ENCODE measurements around the gene LCOR. TPM values are rescaled to one million over a fixed set of nuclear protein-coding genes. Genes with fewer than 3 reads are reported as not detected.

Gene LCOR
- total RNA-seq, 1 donor from 2014 or later: 49.1 TPM

DNA sequence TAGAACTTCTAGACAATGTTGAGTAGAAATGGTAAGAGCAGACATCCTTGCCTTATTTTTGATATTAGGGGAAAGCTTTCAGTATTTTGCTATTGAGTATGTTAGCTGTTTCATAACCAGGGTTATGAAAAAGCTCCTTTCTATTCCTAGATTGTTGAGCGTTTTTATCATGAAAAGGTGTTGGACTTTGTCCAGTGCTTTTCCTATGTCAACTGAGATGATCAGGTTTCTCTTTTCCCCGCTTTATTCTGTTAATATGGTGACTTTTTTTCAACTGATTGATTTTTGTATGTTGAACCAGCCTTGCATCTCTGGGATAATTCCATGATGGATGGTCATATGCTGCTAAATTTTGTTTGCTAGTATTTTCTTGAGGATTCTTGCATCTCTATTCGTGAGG, 58.5 kb downstream of the LCOR start:
- no peak for DNase-seq

DNA sequence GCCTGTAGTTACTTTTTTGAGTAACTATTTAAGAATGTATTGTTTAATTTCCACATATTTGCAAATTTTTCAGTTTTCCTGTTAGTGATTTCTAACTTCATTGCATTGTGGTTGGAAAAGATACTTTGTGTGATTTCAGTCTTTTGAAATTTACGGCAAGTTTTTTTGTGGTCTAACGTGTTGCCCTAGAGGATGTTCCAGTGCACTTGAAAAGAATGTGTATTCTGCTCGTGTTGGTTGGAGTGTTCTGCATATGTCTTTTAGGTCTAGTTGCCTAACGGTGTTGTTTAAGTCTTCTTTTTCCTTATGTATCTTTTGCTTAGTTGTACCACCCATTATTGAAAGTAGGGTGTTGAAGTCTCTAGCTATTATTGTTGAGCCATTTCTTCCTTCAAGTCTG, 59.7 kb downstream of the LCOR start:
- DNase-seq: no peak

DNA sequence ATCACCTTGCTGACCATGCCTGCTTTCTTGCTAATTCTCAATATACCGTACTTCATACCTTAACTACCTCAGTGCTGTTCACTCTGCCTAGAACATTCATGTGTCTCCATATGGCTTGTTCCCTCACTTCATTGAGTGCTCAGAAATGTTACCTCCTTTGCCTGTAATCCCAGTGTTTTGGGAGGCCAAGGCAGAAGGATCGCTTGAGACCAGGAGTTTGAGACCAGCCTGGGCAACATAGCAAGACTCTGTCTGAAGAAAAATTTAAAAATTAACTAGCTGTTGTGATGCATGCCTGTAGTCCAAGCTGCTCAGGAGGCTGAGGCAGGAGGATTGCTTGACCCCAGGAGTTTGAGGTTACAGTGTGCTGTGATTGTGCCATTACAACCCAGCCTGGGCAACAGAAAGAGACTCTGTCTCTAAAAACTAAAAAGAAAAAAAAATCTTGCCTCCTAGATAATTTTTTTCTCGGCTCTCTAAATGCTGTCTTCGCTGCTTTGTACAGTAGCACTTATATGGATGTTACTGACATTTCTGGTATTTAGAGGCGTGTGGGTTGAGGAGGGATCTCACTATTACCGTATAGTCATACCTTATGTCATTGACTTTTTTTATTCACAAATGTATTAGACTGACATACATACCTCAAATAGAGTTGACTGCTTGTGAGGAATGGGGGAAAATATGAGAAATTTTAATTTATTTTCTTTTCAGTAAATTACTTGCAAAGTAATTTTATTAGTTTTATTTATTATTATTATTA, 63.7 kb downstream of the LCOR start:
- no peak for DNase-seq

DNA sequence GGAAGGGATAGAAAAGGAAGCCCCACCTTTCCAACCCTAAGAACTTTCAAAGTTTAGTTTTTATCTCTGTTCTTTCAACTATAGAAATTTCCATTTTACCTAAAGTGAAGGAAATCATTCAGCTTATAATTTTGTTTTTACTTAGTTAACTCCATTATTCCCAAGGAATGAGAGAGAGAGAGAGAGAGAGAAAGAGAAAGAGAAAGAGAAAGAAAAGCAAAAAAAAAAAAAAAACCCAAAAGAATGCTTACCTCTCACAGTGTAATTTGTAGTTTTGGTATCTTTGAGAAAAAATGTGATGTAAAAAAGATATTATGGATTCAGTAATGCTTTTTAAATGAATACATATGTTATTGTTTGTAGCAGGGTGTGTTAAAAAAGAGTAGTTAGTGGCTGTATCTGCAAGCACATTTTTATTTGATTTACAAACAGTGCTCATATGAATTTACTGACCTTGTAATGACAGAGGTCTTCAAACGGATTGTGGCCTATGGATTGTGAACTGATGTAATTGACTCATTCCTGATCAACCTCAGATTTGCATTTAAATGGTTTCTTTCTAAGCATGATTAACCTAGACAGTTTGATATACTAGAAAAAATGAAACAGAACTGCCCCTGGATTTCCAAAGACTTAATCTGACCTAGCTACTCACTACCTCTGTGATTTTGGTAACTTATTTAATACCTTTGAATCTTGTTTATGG, 64.9 kb downstream of the LCOR start:
- no peak for DNase-seq

DNA sequence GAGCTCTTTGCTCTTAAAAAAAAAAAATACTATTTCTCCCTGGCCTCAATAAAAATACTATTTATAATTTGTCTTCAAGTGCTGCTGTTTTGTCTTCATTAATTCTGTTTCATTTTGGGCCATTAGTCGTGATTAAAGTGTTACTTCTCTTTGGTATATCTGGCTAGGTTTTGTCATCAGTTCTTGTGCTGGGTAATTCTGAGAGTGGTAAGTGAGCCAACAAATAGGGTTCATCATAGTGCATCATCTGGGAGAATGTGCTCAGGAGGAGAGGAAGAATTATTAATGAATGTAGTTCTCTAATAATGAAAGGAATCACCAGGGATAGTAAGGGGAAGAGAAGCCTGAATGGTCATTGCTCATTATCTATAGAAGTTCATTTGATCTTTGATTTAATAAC, 70.0 kb downstream of the LCOR start:
- DNase-seq: no peak

DNA sequence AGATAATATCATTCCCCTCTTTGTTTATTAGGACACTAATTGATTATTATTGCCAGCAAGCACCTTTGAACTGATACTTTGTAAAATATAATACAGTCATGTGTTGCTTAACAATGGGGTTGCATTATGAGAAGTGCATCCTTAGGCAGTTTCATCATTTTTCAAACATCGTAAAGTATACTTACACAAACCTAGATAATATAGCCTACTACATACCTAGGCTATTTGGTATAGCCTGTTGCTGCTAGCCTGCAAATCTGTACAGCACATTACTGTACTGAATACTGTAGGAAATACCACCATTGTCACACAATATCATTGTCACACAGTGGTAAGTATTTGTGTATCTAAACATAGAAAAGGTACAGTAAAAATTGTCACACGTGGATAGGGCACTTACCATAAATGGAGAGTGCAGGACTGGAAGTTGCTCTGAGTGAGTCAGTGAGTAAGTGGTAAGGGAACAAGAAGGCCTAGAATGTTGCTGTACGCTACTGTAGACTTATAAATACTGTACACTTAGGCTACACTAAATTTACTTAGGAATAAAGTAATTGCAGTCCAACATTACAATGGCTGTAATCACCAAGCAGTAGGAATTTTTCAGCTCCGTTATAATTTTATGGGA, 70.7 kb downstream of the LCOR start:
- DNase-seq: no peak

DNA sequence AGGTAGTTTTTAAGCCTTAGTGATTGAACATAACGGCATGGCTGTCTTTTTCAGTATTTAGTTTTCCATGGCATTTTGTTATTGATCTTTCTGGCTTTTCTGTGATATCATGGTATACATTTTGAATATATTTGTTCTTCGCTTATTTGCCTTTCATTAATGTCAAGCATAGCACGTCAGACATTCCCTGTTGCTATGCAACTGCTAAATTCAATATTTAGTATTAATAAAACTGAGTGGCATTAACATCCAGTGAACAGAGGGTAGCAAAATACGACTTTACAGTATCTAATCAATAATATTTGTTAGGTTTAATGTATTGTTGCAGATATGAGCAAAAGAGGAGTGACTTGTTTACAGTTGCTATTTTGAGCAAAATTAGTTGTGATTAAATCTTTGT, 72.5 kb downstream of the LCOR start:
- DNase-seq: no peak

DNA sequence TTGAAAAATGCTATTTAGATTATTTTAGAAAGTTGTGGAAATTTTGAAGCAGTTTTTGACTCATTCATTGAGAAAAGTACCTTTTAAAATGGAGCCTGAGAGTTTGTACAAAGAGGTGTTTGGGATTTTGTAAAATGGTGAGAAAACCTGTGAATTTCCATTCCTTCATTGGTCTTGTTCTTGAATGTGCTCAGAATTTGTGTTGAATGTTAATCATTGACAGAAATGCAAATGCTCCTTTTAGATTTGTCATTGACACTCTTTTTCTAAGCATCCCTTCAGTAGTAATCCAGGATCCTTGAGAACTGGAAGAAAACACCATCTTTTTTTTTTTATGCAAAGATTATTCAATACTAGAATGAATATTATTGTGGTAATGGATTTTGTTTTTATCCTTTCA, 74.8 kb downstream of the LCOR start:
- no peak for DNase-seq

DNA sequence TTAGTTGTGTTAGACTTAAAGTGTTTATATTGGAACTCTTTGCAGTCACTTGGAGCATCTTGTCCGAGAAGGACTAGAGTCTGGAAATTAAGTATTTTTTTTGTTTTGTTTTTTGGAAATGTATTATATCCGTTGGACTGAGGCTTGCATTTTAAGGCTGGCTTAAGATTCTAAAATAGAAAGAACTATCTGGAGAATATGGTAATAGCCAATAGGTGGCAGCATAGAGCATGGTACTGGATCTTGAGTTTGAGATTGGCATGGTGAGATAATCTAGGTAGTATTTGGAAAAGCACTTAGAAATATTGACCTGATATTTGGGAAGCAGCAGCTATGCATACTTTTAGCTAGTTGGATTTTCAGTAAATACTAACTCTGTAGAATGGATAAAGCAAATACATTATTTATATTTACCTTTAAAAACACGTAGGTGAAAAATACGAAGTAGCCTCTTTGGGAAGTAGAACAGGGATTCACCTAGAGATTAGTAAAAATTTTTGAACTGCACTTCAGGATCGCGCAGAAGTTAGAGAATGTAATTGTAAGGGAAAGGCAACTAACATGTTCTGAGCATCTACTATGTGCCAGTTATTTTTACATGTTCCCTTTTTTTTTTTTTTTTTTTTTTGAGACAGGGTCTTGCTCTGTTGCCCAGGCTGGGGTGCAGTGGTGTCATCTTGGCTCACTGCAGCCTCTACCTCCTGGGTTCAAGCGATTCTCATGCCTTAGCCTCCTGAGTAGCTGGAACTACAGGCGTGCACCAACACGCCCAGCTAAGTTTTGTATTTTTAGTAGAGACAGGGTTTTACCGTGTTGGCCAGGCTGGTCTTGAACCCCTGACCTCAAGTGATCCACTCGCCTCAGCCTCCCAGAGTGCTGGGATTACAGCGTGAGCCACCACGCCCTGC, 78.6 kb downstream of the LCOR start:
- DNase-seq: peak; percentile 44

DNA sequence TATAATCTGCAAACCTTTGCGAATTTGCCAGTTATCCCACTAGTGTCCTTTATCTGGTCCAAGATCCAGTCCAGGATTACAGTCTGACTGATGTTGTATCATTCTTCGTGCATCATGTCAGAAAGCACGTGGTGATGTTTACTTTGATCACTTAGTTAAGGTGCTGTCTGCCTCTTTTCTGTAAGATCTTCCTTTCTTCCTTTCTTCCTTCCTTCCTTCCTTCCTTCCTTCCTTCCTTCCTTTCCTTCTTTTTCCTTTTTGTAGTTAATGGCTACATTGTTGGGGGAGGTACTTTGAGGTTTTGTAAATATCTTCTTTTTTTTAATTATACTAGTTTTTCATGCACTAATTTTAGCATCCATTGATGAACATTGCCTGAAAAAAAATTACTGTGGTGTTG, 80.3 kb downstream of the LCOR start:
- DNase-seq: no peak

DNA sequence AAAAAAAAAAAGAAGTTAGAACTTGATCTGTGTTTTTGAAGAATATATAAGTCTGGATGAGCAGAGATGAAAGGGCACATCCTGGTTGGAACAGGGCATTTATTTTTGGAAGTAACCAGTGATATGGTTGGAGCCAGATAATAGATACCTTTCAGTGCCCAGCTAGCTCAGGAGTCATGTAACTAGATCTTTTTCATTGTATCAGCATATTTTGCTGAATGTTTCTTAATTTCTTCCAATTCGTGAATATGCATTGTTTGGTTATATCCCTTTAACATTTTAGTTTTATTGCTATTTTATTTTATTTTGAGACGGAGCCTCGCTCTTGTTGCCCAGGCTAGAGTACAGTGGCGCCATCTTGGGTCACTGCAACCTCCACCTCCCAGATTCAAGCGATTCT, 81.8 kb downstream of the LCOR start:
- DNase-seq: no peak

DNA sequence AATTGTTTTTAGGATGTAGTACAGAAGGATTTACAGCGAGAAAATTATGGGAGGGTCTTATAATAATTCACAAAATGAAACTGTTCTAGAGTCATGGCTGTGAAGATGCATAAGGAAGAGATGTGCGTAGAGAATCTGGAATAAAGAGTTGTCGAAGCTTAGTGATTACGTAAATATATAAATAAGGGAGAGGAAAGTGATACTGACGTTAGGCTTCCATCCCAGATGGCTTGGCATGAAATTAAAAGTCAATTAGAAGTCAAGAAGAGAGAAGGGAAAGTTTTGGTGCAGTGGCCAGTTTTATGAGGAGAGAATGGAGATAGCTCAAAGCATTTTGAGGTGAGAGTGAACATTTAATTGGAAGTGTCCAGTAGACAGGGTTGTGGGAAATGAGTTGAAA, 85.5 kb downstream of the LCOR start:
- DNase-seq: no peak

DNA sequence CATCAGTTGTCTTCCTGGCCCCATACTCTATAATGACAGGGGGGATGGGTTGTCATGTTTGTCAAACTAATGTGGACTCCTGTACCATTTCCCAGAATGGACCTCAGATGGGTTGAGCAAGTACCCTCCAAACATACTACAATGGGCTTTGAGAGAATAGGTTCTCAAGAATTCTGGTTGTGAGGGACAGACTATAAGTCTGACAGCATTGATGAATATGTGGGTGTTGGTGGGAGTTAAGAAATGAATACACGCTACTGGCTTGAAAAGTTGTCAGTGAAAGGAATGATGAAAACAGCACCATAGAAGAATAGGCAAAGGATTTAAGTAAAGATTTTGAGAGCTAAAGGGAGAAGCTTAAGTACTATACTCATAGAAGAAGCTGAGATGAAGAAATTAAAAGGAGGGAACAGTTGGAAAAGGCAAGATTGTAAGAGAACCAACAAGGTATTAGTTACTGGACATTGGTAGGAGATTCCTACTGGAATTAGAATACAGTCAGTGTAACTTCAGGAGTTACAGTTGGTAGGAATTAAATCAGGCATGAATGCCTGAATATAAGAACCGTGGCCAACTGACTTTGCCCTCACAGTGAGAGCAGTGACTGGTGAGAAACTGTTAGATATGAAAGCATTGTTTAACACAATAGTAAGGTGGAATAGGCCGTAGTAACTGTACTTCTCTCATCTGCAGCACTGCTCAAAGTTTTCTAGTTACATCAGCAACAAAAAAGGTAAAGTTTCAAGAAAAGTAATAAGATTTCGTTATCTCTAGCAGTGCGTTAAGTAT, 86.3 kb downstream of the LCOR start:
- DNase-seq: peak; percentile 5

DNA sequence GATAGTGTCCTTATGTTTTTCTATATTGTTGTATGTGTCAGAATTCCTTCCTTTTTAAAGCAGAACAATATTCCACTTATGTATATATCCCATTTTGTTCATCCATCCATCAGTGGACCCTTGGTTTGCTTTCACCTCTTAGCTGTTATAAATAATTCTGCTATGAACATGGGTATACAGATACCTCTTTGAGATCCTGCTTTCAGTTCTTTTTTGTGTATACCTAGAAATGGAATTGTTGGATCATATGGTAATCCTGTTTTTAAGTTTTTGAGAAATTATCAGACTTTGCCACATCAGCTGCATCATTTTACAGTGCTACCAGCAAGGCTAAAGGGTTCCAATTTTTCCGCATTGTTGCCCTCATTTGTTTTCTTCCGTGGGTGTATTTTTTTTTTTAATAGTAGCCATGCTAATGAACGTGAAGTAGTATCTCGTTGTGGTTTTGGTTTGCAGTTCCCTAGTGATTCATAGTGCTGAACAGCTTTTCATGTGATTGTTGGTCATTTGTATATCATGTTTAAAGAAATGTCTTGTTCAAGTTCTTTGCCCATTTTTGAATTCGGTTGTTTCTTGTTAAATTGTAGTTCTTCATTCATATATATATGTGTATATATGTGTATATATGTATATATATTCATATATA, 87.8 kb downstream of the LCOR start:
- DNase-seq: no peak

DNA sequence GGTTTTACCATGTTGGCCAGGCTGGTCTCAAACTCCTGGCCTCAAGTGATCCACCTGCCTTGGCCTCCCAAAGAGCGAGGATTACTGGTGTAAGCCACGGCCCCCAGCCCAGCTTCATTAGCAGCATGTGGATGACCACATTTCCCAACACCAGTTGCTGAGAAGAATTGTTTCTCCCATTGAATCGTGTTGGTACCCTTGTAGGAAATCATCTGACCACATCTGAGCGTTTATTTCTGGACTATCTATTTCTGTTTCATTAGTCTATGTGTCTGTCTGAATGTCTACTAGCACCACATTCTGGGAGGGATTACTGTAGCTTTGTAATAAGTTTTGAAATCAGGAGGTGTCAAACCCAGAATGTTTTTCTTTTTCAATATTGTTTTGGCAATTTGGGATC, 89.6 kb downstream of the LCOR start:
- DNase-seq: no peak

DNA sequence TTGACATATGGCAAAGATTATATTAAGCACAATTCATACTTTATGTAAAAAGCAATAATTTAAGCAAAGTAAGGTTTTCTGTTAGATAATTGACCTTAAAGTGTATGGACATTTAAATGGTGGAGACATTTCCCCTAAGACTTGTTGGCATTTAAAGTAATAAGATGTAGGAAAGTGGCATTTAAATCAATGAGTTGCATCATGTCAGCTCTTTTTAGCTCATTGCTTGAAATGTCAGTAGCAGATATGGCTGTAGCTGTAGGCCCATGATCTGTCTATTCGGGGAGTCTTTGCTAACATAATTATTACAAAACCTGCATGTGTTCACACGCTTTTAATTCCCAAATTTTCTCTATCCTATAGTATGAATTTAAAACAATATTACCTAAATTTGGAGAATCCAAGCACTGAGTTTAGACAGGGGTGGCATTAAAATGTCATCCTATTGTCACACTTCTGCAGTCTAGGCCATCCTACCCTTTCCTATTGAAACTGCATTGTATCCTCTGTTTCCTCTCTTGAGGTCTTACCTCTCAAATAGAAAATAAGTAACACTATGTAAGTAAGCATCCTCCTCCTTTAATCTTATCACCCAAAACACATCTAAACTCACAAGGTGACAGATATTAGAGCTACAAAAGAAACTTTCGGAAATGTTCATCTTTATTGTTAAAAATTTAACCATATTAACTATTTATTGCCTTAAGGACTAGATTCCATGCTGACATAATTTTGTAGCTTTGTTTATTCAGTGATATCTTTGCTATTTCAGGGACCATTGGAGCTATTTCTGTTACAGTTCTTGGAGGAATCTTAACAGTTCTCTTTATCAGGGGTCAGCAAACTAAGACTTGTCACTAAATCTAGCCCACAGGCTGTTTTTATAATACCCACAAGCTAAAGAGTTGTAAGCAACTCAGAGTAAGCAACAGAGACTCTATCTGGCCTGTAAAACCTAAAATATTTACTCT, 91.2 kb downstream of the LCOR start:
- DNase-seq: no peak

DNA sequence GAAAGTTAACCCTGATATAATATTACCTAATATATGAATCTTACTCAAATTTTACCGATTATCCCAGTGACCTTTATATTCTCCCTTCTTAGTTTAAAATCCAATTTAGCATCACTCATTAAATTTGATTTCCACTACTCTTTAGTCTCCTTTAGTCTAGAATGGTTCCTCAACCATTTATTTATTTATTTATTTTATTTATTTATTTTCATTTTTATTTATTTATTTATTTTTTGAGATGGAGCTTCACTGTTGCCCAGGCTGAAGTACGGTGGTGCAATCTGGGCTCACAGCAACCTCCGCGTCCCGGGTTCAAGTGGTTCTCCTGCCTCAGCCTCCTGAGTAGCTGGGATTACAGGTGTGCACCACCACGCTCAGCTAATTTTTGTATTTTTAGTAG, 92.8 kb downstream of the LCOR start:
- no peak for DNase-seq

DNA sequence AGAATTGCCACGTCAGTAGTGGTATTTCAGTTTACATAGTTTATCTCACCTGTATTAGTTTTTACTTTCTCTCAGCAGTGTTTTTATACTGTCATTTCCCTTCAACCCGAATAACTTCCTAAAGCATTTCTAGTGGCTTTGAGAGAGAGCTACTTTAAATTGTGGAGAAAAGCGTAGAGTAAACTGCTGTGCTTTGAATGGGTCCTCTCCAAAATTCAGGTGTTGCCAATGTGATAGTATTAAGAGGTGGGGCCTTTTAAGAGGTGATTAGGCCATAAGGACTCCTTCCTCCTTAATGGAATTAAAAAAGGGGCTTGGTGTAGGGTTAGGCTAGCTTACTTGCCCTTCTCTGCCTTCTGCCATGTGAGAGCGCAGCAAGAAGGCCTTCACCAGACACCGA, 98.4 kb downstream of the LCOR start:
- DNase-seq: no peak

DNA sequence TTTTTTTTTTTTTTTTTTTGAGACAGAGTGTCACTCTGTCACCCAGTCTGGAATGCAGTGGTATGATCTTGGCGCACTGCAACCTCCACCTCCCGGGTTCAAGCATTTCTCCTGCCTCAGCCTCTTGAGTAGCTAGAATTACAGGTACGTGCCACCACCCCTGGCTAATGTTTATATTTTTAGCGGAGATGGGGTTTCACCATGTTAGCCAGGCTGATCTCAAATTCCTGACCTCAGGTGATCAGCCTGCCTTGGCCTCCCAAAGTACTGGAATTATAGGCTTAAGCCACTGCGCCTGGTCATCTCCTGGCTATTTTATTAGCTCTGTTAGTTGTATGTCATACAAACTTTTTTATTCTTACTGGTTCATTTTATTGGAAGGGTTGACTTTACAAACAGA, 103.0 kb downstream of the LCOR start:
- DNase-seq: no peak

DNA sequence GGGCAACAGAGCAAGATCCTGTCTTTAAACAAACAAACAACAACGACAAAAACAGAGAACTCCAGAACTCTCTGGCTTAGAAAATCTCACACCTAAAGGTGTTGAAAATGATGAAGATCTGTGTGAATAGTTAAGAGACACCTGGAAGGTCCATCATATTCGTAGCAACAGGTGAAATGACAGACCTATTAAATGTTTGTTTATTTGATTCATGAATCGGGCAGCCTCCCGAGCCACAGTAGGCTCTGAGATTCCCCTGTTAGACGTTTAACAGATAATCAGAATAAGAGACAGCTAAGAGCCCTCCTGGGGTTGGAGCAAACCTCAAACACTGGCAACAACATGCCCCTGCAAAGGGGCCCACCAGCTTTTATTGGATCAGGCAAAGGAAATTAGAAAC, 103.7 kb downstream of the LCOR start:
- DNase-seq: no peak
